Heart left ventricle (tissue), 13 donors: Measurements from ENCODE around the gene ST3GAL6.

Experiments used
- CTCF ChIP-seq, 12 donors: fragments of 200-600 bp; sonication (generic) in 4 of 12; IDR thresholded peaks; one replicate each; pipeline versions ENCODE4 v1.5.0 to v1.8.0; 2018 to 2022; ENCODE audit warnings: antibody characterized with exemption in 12 of 12, mild to moderate bottlenecking in 5 of 12
- POLR2A ChIP-seq, 2 donors: fragments of 450-650 bp; IDR thresholded peaks; one replicate each; pipeline ENCODE4 v1.6.1; 2017; ENCODE audit warnings: antibody characterized with exemption in 2 of 2, mild to moderate bottlenecking in 2 of 2, moderate library complexity in 2 of 2
- donor health status: ischemic (EF 13 %, LVEDD 7.1; RV severe dilation, severe dysfunction).
- donor health status: DM: no; HTN: yes; CAD: no.
- donor health status: DM: no; HTN: no; CAD: no.
- donor health status: ischemic (EF 25% LVEDD 6.9; RV normal size, moderate dysfunction).
- donor health status: ischemic (EF 25% LVEDD 5.7; RV mildly dilated, moderate dysfunction).
- donor health status: ischemic (EF 35%, LVEDD 5.7; RV mildly dilated, moderate dysfunction).
- donor health status: nonischemic (EF 11% LVEDD 7.7; RV severe dilation, severe dysfunction).
- donor health status: DM: yes; HTN: yes; CAD: no.
- donor health status: PGD.
- donor health status: ischemic (EF 29% LVEDD 5.4; RV normal size, mild dysfunction).
- donor health status: nonischemic (EF 23%, LVEDD 6.1; RV moderate dilation, normal function).

GRCh38 chr3:98809557-98809956 lies 46.4 kb downstream of the ST3GAL6 start:
- TF ChIP-seq CTCF (IDR thresholded peaks at IDR 0.05) (no peak), POLR2A (IDR thresholded peaks at IDR 0.05) (no peak)
